ENCODE data around the gene NPHS2.

Gene NPHS2

DNA sequence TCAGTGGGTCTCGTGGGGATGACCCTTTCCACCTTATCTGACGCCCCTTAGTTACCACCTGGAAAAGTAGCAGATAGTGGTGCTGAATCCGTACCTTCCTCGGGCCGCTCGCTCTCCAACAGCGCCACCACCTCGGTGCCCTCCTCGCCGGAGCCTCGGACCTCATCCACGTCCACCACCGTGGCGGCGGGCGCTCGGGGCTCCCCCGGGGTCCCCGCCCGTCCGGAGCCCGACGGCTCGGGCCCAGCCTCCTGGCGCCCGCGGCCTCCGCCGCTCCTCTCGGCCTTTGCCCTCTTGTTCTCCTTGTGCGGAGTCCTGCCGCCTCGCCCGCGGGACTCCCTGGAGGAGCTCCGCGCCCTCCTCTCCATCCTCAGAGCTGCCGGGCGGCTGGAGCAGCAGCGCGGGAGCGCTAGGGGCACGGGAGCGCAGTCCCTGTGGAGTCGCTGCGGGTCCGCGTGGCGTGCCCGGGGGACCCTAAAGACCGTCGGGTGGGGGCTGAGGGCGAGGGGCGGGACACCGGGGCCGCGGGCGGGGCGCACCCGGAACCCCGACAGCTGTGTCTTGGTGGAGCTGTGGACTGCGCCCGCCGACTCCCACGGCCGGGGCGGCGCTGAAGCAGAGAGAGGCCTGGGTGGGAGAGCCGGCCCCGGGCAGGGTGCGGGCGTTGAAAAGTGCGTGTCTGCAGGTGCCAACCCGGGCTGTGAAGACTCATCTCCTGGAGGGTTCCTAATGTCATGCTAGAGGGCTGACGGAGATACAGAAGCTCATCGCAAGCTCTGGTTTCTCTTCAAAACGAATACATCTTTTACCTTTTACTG, at the start of gene NPHS2:
Gene NPHS2 (minus strand): TSS at position 452 of the 818 bp plus-strand sequence. CDS start 84 bp downstream, at position 368.
- Histone ChIP-seq H3K4me3 (ENCODE audit: low read depth, low read length) (no peak within 1 kb of the TSS), H3K27me3 (ENCODE audit: insufficient read depth, low read depth, severe bottlenecking) (peaks cover 56% of the 10 kb centered on the region)
- TF ChIP-seq, protein P1, sequence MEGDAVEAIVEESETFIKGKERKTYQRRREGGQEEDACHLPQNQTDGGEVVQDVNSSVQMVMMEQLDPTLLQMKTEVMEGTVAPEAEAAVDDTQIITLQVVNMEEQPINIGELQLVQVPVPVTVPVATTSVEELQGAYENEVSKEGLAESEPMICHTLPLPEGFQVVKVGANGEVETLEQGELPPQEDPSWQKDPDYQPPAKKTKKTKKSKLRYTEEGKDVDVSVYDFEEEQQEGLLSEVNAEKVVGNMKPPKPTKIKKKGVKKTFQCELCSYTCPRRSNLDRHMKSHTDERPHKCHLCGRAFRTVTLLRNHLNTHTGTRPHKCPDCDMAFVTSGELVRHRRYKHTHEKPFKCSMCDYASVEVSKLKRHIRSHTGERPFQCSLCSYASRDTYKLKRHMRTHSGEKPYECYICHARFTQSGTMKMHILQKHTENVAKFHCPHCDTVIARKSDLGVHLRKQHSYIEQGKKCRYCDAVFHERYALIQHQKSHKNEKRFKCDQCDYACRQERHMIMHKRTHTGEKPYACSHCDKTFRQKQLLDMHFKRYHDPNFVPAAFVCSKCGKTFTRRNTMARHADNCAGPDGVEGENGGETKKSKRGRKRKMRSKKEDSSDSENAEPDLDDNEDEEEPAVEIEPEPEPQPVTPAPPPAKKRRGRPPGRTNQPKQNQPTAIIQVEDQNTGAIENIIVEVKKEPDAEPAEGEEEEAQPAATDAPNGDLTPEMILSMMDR (IDR thresholded peaks at IDR 0.05; ENCODE audit: low read depth, low read length): no peak

DNA sequence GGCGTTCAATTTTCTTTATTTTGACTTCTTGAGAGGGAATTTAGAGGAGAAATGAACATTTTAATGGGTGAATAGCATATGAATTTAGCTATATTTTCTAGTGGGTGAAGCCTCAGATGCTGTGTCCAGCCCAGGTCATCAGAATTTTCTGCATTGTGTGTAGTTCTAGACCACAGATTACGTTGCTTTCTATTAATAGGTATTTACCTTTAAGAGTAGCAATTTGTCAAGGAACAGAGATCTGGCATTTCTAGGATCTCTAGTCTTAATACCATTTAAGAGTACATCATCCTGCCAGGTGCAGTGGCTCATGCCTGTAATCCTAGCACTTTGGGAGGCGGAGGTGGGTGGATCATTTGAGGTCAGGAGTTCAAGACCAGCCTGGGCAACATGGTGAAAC, 36.6 kb upstream of the NPHS2 start:
- Histone ChIP-seq H3K4me3 (ENCODE audit: low read depth, low read length) (no peak overlapping the region), H3K27ac (no peak overlapping the region), H3K36me3 (no peaks in the 10 kb centered on the region), H3K9me3 (ENCODE audit: severe bottlenecking) (no peaks in the 10 kb centered on the region), H3K27me3 (ENCODE audit: insufficient read depth, low read depth, severe bottlenecking) (no peaks in the 10 kb centered on the region)
- DNase-seq: peak; percentile 25
- TF ChIP-seq, protein P1 (IDR thresholded peaks at IDR 0.05; ENCODE audit: low read depth, low read length): no peak

More for the DNA sequence above, at the start of gene NPHS2:
- H3K36me3 ChIP-seq: no peaks in the 10 kb centered on the region
- no peak for DNase-seq
- peaks cover 9% of the 10 kb centered on the region for H3K9me3 ChIP-seq (ENCODE audit: severe bottlenecking)
- H3K27ac ChIP-seq: no peak within 1 kb of the TSS

DNA sequence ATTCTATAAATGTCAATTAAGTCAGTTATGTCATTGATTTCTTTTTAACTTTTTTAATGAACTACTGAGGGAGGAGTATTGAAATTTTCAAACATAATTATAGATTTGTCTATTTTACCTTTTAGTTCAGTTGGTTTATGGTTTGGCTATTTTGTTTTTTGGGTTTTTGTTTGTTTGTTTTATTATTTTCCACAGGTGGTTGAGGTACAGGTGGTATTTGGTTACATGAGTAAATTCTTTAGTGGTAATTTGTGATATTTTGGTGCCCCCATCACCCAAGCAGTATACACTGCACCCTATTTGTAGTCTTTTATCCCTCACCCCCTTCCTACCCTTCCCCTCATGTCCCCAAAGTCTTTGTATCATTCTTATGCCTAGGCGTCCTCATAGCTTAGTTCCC, 25.3 kb upstream of the NPHS2 start:
- TF ChIP-seq, protein P1 (IDR thresholded peaks at IDR 0.05; ENCODE audit: low read depth, low read length): no peak
- H3K27ac ChIP-seq: no peak overlapping the region
- H3K9me3 ChIP-seq (ENCODE audit: severe bottlenecking): peaks cover 4% of the 10 kb centered on the region
- no peaks in the 10 kb centered on the region for H3K36me3 ChIP-seq
- H3K4me3 ChIP-seq (ENCODE audit: low read depth, low read length): no peak overlapping the region
- peaks cover 3% of the 10 kb centered on the region for H3K27me3 ChIP-seq (ENCODE audit: insufficient read depth, low read depth, severe bottlenecking)
- DNase-seq: no peak

DNA sequence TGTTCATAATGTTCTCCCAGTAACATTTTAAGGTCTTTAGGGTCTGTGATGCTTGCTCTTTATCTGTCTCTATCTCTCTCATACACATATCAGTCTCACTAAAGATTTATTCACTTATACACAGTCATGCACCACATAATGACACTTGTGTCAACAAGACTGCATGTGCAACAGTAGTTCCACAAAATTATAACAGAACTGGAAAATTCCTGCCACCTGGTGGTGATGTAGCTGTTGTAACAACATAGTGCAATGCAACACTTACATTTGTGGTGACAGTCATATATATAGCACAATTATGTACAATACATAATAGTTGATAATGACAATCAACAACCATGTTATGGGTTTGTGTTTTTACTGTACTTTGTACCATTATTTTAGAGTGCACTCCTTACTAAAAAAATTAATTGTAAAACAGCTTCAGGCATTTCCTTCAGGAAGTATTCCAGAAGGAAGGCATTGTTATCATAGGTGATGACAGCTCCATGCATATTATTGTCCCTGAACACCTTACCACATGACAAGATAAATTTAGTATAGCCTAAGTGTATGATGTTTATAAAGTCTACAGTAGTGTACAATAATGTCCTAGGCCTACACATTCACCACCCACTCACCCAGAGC, 24.0 kb upstream of the NPHS2 start:
- TF ChIP-seq, protein P1 (IDR thresholded peaks at IDR 0.05; ENCODE audit: low read depth, low read length): peak; percentile 36; the same call in 1 of the 2 replicates
- DNase-seq: peak; percentile 46
- Histone ChIP-seq H3K9me3 (ENCODE audit: severe bottlenecking) (peaks cover 4% of the 10 kb centered on the region), H3K27ac (no peak overlapping the region), H3K36me3 (no peaks in the 10 kb centered on the region), H3K27me3 (ENCODE audit: insufficient read depth, low read depth, severe bottlenecking) (peaks cover 5% of the 10 kb centered on the region), H3K4me3 (ENCODE audit: low read depth, low read length) (no peak overlapping the region)

DNA sequence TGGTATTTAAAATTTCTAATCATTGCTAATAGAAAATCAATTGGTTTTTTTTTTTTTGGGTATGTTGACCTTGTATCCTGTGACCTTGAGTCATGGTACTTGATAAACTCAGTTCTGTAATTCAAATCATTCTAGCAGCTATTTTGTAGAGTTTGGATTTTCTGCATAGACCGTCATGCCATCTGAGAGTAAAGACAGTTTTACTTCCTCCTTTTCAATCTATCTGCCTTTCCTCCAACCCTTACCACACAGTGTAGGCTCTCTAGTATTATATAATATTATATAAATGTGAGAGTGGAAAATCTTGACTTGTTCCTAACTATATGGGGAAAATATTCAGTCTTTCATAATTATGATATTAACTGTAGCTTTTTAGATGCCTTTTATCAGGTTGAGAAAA, 22.9 kb upstream of the NPHS2 start:
- TF ChIP-seq, protein P1 (IDR thresholded peaks at IDR 0.05; ENCODE audit: low read depth, low read length): no peak
- Histone ChIP-seq H3K27ac (no peak overlapping the region), H3K4me3 (ENCODE audit: low read depth, low read length) (no peak overlapping the region), H3K9me3 (ENCODE audit: severe bottlenecking) (peaks cover 4% of the 10 kb centered on the region), H3K36me3 (no peaks in the 10 kb centered on the region), H3K27me3 (ENCODE audit: insufficient read depth, low read depth, severe bottlenecking) (peaks cover 10% of the 10 kb centered on the region)
- no peak for DNase-seq

All from WERI-Rb-1 (cell line).